GM18858 (cell line): ENCODE measurements around the gene ARMC7.

Source experiments
- ATAC-seq: cut with Tn5 transposase; IDR thresholded peaks from one replicate; pipeline ENCODE4 v1.9.1; 2021; ENCODE audit not compliant: unreplicated experiment

ARMC7 gene

DNA sequence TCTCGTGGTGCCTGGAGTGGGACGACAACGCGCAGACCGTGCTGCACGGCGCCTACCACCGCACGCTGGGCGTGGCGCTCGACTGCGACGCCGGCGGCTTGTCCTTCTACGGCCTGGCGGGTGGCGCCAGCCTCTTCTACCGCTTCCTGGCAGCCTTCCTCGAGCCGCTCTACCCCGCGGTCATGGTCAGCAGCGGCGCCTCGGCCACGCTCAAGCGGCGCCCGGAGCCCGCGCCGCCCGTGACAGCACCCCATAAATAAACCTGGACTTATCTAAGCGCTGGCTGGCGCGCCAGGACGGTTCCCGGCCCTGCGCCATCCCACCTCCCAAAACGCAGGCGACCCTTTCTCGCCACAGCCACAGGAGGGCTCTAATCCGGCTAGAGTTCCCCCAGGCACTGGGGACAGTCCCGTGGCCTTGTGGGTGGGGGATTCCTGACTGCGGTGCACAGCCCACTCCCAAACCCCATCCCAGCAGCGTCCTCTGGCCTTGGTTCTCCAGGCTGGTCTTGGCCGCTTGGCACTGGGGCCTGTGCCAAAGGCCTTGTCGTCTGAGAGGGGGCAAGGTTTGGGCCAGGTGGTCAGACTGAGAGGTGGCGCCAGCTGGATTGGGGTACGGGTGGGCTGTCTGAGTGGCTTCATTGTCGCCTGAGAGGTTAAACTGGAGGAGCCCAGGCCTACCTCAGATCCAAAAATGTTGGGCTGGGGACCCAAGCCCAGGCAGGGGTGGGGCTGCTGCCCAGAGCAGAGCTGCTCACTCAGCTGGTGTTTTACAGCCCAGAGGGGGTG lies 32.1 kb upstream of the ARMC7 start:
- no peak for ATAC-seq

DNA sequence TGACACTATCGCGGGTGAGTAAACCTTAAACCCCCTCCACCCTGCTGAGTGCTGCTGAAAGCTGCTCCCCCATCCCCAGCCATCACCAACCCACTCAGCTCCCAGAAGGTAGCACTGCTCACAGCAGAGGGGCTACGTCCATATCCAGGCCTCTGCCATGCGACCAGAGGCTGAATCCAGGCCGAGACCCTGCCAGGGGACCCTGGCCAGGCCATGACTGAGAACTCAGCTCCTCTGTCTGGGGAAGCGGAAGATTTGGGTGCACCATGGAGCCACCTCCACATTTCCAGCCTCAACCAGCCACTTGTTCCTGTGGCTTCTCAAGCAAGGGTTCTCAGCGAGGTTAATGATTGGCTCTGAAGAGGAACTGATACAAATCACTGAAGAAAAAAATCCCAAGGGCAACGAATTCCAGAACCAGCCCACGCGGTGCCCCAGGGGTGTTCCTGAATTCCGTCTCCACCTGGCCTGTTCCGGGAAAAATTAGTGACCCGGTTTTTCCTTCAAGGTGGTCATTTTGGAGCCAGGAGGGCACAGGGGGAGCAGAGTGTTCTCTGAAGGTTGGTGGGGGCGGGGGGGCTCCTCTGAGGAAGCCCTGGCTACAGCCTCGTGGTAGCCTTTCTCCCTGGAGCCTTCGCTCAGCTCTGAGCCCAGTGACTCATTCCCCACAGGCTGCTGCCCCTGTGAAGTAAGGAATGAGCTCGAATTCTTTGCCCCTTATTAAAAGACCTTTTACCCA lies 31.3 kb upstream of the ARMC7 start:
- no peak for ATAC-seq

DNA sequence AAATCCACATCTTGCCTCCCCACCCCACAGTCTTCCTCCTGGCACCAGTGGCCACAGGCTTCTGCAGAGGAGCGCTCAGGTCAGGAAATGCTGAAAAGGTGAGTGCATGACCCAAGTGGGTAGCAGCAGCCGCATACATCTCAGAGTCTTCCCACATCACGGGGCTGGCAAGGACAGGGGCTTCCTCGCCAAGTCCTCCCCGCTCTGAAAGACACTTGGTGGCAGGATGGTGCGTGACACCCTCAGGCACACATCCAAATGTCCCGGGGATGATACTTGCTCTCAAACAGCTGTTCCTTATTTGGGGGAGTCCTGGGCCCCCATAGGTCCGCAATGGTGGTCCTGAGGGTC lies 30.8 kb upstream of the ARMC7 start:
- ATAC-seq, result no peak

DNA sequence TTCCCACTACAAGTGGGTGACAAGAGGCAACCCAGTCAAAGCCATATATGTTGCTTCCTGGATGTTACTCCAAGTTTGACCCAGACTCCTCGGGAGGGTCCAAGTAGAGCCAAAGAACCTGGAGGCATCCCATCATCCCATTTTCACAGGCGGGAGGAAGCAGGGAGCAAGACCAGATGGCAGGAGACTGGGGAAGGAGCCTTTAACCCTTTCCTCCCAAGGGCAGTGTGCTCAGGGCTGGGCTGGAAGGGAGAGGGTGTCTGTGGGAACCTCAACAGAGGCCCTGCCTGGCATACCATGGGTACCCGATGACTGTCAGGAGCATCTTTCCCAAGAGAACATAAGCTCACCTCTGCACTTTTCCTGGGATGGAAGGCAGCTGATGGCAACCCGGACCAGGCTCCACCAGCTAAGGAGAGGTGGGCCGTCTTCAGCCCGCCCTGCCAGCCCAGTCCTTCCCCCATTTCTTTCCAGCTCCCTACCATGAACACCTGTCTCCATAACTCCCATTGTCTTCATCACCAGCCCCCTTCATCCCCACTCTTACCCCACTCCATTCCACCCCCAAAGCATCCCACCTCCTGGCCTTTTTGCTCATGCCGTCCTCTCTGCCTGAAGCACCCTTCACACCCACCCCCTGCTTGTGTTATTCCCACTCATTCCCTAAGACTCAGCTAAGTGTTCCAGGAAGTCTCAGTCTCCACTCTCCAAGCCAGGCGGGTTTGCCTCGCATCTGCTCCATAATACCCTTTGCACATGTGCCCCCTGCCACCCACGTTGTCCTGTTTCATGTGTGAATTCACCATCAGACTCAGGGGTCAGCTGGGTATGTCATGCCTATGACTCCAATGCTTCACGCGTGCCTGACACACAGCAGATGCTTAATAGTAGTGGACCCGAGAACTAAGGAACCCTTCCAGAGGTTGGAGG lies 27.9 kb upstream of the ARMC7 start:
- ATAC-seq, result no peak

DNA sequence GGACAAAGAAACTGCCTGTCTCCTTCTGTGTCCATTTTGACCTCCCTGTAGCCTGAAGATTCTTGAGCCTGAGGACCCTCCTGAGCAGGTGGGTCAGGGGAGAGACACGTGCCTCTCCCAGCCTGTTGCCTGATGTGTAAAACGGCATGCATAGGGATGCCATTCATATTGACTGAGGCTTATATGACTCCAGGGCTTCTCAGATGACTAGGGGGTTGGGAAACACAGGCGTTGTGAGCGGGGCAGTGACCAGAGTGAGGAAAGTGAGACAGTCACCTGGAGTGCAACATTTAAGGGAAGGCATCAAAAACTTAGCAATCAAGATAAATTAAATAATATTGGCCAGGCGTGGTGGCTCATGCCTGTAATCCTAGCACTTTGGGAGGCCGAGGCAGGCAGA lies 27.1 kb upstream of the ARMC7 start:
- ATAC-seq, result no peak

- ATAC-seq, result no peak
Measured at GRCh38 chr17:75084039-75084660, 25.6 kb upstream of the ARMC7 start.

GRCh38 chr17:75086496-75087181 lies 23.1 kb upstream of the ARMC7 start:
- no peak for ATAC-seq

- ATAC-seq, result no peak
Measured at GRCh38 chr17:75087182-75087557, 22.6 kb upstream of the ARMC7 start.

DNA sequence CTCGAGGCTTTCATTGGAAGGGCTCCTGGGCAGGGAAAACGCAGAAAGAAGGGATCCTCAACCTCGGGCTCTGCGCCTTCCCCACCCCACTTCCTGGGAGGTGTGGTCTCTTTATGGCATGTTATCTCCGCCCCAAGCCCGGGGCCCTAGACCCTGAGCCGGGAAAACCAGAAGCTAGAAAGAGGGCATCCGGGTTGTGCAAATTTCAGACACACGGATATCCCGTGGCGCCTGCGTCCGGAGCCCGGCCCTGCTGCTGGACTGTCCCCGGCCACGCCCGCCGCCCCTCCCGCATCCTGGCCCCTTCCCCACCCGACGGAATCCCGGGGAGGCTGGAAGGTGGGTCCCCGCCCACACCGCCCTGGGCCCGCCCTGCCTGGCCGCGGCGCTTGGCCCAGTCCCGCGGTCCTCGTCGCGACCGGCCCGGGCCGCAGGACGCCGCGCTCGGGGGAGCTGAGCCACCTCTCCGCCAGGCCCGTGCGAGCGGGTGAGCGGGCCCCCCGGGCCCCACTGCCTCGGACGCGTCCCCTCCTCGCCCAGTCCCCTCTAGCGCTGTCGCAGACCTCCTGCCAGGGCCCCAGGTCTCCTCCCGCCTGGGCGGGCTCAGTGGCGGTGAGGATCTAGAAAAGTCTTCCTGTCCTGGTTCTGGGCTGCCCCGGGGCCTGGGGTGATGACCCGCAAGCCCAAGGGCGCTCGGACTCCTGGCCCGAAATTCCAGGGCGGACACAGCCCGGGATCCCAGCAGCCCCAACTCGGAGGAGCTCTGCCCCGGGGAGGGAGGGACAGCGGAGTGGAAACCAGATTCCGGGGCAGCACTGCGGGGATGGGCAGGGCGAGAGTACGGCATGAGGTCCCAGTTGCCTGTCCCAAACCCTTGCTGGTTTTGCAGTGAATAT lies 22.0 kb upstream of the ARMC7 start, which contains the start of gene SLC16A5:
TSS of gene SLC16A5 (plus strand) at position 397 of the 896 bp plus-strand sequence. CDS start 5,683 bp downstream, outside the sequence.
- no peak for ATAC-seq

GRCh38 chr17:75088465-75089417 lies 21.0 kb upstream of the ARMC7 start:
- ATAC-seq, result no peak

- no peak for ATAC-seq
Measured at GRCh38 chr17:75090871-75091854, 18.6 kb upstream of the ARMC7 start.

DNA sequence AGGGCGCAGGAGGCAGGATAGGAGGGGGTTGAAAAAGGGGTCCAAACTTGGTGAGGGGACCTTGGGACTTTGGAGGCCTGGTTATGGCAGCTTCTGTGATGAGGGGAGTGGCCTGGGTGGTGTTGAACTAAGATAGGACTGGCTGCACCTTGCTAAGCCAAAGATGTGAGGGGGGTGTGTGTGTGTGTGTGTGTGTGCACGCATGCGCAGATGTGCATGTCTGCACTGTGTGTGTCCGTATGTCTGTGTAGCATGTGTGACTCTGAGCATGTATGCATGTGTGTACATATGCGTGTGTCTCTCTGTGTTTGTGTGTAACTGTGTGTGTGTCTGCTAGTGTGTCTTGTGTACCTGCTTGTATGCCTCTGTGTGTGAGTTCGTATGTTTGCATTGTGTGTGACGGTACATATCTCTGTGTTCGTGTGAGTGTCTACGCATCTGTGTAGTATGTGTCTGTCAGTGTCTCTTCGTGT lies 17.9 kb upstream of the ARMC7 start:
- ATAC-seq, result no peak

DNA sequence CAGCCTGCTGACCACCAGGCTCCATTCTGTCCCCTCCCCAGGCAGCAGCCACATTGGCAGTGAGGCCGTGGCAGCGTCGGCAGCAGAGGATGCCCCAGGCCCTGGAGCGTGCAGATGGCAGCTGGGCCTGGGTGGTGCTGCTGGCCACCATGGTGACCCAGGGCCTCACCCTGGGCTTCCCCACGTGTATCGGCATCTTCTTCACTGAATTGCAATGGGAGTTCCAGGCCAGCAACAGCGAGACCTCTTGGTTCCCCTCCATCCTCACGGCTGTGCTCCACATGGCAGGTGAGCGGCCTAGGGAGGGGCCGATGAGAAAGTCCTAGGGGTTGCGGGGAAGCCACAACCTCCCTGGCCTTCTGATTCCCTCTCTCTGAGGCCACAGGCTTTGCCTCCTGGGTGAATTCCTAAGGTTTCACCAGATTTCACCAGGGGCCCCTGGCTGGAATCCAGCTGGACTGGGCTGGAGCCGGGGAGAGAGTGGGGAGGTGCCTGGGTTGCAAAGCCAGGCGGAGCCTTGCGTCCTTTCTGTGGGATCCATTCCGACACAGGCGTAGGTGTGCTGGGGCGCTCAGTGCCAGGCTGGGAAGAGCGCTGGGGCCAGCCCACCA lies 16.1 kb upstream of the ARMC7 start:
- no peak for ATAC-seq

GRCh38 chr17:75094871-75095399 lies 14.8 kb upstream of the ARMC7 start:
- ATAC-seq, result no peak

DNA sequence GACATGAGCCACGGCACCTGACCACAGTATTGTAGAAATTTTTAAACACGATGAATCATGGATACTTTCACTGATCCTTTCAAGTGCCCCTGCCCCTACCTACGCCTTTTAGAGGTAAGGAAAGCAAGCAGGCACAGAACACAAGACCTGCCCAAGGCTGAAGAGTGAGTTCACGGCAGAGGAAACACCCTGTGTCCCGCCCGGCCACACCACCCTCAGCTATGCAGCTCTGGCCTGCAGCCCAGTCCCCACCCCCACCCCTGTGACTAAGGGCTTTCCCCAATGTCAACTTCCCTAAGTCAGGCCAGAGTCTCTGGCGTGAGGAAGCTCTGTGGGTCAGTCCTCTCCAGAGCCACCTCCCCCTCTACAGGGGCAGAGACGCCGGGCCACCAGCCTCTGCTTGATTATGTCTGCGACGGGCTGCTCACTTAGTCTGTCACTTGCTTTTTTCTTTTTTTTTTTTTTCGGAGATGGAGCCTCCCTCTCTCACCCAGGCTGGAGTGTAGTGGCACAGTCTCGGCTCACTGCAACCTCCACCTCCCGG lies 13.6 kb upstream of the ARMC7 start:
- ATAC-seq, result no peak

GRCh38 chr17:75097865-75098264 lies 11.9 kb upstream of the ARMC7 start:
- no peak for ATAC-seq
